Kidney epithelial cell (primary cell): ENCODE data around the gene ZBED1. TPM values are rescaled to one million over a fixed set of nuclear protein-coding genes. Genes with fewer than 3 reads are reported as not detected.
"Not testable (repeated sequence)": the region's sequence is repeated elsewhere in the genome, so short reads cannot be mapped to it uniquely, and the experiment has no call there.

Experiments
- DNase-seq: peaks from one replicate; pipeline ENCODE4 v3.0.0-alpha.2; 2010; ENCODE audit warnings: low read depth
- H3K27me3 ChIP-seq: 2 replicates; pipeline ENCODE4 v1.6.0; 2011; ENCODE audit warnings: low read length; ENCODE audit not compliant: control insufficient read depth, insufficient read depth
- H3K36me3 ChIP-seq: 2 replicates; pipeline ENCODE4 v1.5.1; 2011; ENCODE audit warnings: low read length; ENCODE audit not compliant: control insufficient read depth, insufficient read depth
- H3K4me3 ChIP-seq: 2 replicates; pipeline ENCODE4 v1.5.1; 2011; ENCODE audit warnings: low read depth, mild to moderate bottlenecking, control low read depth, low read length
- CTCF ChIP-seq: IDR thresholded peaks from 2 replicates; pipeline ENCODE4 v1.5.1; 2011; ENCODE audit warnings: mild to moderate bottlenecking, moderate library complexity, low read length, control low read depth, inconsistent platforms; ENCODE audit not compliant: insufficient read depth, poor library complexity, severe bottlenecking
- total RNA-seq: library from RNA; depleted of rRNA; stranded (reverse); fragments of >200 nt; gene quantifications from 2 replicates; pipeline ENCODE4 v1.2.3, GENCODE V29; 2015

ZBED1 gene
- total RNA-seq, 1 donor from 2014 or later, result 48.3 TPM

DNA sequence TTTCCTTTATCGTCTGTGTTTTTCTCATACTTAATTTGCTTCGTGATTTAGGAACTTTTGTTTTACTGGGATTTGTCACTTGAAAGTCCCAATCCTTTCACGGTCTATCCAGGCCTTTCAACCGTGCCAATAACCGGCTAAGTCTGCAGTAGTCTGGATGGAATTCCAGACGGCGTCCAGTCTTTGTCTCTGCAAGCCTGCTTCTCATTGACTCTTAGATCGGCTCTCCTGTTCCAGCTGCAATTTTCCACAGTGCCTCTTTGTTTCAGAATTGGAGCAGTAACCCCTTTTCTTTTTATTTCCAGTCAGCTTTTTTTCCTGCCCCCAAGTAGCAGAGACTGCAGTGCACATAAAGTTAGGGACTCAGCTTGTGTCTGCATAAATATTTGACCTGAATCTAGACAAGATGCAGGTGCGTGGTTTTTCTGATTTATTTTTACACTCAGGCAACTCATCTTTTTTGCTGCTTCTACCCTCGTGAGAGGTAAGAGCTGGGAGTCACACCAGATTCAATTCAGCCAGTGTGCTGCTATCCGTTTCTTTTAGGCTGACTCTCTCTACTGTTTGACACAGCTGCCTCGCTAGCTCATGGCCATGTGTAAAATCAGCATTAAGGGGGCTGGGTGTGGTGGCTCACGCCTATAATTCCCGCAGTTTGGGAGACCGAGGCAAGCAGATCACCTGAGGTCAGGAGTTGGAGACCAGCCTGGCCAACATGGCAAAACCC is 37.4 kb upstream of the ZBED1 start:
- TF ChIP-seq CTCF, result no peak
- no peaks in the 10 kb centered on the region for H3K27me3 ChIP-seq
- no peaks in the 10 kb centered on the region for H3K36me3 ChIP-seq
- no peak overlapping the region for H3K4me3 ChIP-seq
- DNase-seq, result no peak

DNA sequence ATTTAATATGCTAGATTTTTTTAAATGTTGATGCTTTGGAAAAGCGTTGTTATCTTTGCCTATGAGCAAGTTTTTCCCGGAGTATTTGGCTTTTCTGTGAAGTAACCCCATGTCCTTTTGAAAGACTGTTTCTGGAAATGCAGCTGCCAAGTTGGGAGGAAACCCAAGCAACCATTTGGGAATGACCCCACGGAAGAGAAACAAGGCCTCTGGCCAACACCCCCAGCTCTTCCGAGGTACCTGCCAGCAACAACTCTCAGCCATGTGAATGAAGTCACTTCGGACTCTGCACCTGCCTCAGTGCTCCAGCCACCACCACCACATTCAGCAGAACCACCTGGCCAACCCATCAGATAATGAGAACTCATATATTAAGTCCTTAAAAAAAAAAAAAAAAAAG is 36.2 kb upstream of the ZBED1 start:
- no peaks in the 10 kb centered on the region for H3K27me3 ChIP-seq
- no peak for DNase-seq
- no peak for TF ChIP-seq CTCF

DNA sequence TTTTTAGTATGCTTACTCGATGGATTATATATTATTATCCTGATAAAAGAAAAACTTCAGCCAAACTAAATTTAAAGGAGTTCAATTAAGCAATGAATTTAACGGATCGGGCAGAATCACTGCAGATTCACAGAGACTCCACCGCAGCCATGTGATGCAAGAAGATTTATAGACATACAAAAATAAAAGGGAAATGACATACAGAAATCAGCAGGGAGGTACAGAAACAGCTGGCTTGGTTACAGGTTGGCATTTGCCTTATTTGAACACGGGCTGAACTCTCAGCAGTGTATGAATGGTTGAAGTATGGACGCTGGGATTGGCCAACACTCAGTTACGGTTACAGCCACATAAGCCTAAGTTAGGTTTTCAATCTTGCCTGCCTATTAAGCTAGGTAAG is 35.4 kb upstream of the ZBED1 start:
- TF ChIP-seq CTCF, result no peak
- no peak overlapping the region for H3K4me3 ChIP-seq
- H3K27me3 ChIP-seq, result no peaks in the 10 kb centered on the region
- H3K36me3 ChIP-seq, result no peaks in the 10 kb centered on the region
- DNase-seq, result no peak

More for the DNA sequence above, 36.2 kb upstream of the ZBED1 start:
- H3K36me3 ChIP-seq, result no peaks in the 10 kb centered on the region
- H3K4me3 ChIP-seq, result no peak overlapping the region

GRCh38 chrX:2534261-2535021 is 33.7 kb upstream of the ZBED1 start:
- not testable (repeated sequence) for H3K36me3 ChIP-seq, H3K4me3 ChIP-seq, H3K27me3 ChIP-seq, DNase-seq

DNA sequence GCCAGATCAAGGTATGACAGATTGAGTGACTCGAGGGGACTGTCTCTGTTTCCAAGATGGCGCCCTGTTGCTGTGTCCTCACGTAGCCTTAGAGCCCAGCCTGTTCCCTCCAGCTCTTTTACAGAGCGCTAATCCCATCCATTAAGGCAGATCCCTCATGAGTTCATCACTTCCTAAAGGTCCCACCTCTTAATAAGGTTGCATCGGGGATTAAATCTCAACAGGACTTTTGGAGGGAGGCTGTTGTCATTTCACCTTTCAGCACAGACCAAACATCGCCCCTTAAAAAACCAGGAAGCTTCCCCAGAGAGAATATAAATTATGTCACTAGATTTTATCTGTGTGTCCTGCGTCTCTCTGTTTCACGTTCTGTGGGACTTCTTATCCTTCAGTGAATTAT is 32.6 kb upstream of the ZBED1 start:
- no peak for DNase-seq
- Histone ChIP-seq H3K4me3 (no peak overlapping the region), H3K27me3 (no peaks in the 10 kb centered on the region), H3K36me3 (no peaks in the 10 kb centered on the region)
- no peak for TF ChIP-seq CTCF

DNA sequence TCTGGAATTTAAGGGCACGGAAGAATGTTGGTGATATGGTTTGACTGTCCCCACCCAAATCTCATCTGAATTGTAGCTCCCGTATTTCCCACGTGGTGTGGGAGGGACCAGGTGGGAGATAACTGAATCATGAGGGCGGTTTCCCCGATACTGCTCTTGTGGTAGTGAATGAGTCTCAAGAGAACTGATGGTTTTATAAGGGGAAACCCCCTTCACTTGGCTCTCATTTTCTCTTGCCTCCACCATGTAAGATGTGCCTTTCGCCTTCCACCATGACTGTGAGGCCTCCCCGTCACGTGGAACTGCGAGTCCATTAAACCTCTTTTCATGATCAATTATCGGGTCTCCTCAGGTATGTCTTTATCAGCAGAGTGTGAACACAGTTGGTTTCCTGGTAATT is 25.6 kb upstream of the ZBED1 start:
- TF ChIP-seq CTCF, result no peak
- Histone ChIP-seq H3K27me3 (no peaks in the 10 kb centered on the region), H3K4me3 (no peak overlapping the region), H3K36me3 (no peaks in the 10 kb centered on the region)
- no peak for DNase-seq
